T-helper 2 cell (primary cell): ENCODE measurements around the gene GRAMD4.

Experiments used
- DNase-seq, 5 experiments: peaks; one replicate each; pipeline versions ENCODE4 v3.0.0 to v3.0.0-alpha.2; 2012 to 2022

The GRAMD4 gene

GRCh38 chr22:46598224-46598623 lies 22.0 kb upstream of the GRAMD4 start:
- DNase-seq = no peak

GRCh38 chr22:46598737-46599424 lies 21.3 kb upstream of the GRAMD4 start:
- no peak for DNase-seq

GRCh38 chr22:46600273-46600796 lies 19.9 kb upstream of the GRAMD4 start:
- no peak for DNase-seq

GRCh38 chr22:46602025-46602424 lies 18.2 kb upstream of the GRAMD4 start:
- no peak for DNase-seq

- peak in 3 of 5 experiments; percentile 24 to 89 (median 46) for DNase-seq
Measured at GRCh38 chr22:46604306-46604690, 15.9 kb upstream of the GRAMD4 start.

- DNase-seq = no peak
Measured at GRCh38 chr22:46605117-46605516, 15.1 kb upstream of the GRAMD4 start.

GRCh38 chr22:46606886-46607285 lies 13.3 kb upstream of the GRAMD4 start:
- DNase-seq = no peak

- DNase-seq = no peak
Measured at GRCh38 chr22:46607483-46608114, 12.6 kb upstream of the GRAMD4 start.

GRCh38 chr22:46609175-46609690 lies 11.0 kb upstream of the GRAMD4 start:
- DNase-seq = no peak

GRCh38 chr22:46609724-46610201 lies 10.4 kb upstream of the GRAMD4 start:
- DNase-seq = no peak

GRCh38 chr22:46610356-46610755 lies 9.8 kb upstream of the GRAMD4 start:
- DNase-seq = no peak

- no peak for DNase-seq
Measured at GRCh38 chr22:46611189-46611588, 9.0 kb upstream of the GRAMD4 start.

- peak in 1 of 5 experiments; percentile 24 for DNase-seq
Measured at GRCh38 chr22:46612341-46612903, 7.8 kb upstream of the GRAMD4 start.

GRCh38 chr22:46612904-46613605 lies 7.1 kb upstream of the GRAMD4 start:
- DNase-seq = peak in 2 of 5 experiments; percentile 40 to 85

- peak in 1 of 5 experiments; percentile 52 for DNase-seq
Measured at GRCh38 chr22:46613606-46614021, 6.6 kb upstream of the GRAMD4 start.

- peak in 4 of 5 experiments; percentile 40 to 93 (median 74) for DNase-seq
Measured at GRCh38 chr22:46614025-46614931, 5.9 kb upstream of the GRAMD4 start.

- DNase-seq = no peak
Measured at GRCh38 chr22:46617207-46617985, 2.8 kb upstream of the GRAMD4 start.

- DNase-seq = no peak
Measured at GRCh38 chr22:46617986-46618647, 2.1 kb upstream of the GRAMD4 start.

GRCh38 chr22:46618667-46619066 lies 1.5 kb upstream of the GRAMD4 start:
- DNase-seq = no peak

GRCh38 chr22:46619240-46619829 lies 851 bp upstream of the GRAMD4 start:
- DNase-seq = no peak
